HG03175 (cell line): ENCODE results near the gene TFPT.
"Not testable (repeated sequence)": the region's sequence is repeated elsewhere in the genome, so short reads cannot be mapped to it uniquely, and the experiment has no call there.

Experiments
- ATAC-seq: cut with Tn5 transposase; IDR thresholded peaks from one replicate; pipeline ENCODE4 v1.9.1; 2021; ENCODE audit warnings: mild to moderate bottlenecking, moderate library complexity; ENCODE audit not compliant: unreplicated experiment

Gene TFPT

GRCh38 chr19:54124393-54124792, 8.9 kb upstream of the TFPT start:
- ATAC-seq: no peak

DNA sequence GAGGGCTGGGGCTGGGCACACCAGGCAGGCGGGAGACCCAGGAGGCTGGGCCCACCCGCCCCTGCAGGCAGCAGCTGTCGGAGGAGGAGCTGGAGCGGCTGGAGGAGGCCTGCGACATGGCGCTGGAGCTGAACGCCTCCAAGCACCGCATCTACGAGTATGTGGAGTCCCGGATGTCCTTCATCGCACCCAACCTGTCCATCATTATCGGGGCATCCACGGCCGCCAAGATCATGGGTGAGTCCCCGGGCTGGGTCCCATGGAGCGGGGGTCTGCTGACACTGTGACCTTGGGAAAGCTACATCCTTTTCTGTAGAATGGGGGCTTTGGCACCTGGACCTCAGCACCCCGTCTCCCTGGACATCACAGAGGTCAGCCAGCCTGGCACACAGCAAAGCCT, 8.2 kb upstream of the TFPT start:
- no peak for ATAC-seq

DNA sequence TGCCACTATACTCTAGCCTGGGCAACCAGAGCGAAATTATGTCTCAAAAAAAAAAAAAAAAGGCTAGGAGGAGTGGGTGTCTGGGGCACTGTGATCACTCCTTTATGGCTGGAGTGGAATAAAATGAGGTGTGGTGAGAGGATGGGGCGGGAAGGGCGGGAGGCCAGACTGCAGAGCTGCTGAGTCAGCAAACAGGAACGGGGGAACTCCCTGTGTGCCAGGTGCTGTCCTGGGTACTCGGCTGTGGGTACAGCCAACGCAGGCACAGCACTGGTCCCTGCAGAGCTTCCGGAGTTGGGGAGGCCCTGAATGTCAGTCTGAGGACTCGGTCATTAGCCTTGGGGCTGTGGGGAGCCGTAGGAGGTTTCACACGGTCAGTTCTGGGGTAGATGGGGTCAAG, 5.8 kb upstream of the TFPT start:
- no peak for ATAC-seq

DNA sequence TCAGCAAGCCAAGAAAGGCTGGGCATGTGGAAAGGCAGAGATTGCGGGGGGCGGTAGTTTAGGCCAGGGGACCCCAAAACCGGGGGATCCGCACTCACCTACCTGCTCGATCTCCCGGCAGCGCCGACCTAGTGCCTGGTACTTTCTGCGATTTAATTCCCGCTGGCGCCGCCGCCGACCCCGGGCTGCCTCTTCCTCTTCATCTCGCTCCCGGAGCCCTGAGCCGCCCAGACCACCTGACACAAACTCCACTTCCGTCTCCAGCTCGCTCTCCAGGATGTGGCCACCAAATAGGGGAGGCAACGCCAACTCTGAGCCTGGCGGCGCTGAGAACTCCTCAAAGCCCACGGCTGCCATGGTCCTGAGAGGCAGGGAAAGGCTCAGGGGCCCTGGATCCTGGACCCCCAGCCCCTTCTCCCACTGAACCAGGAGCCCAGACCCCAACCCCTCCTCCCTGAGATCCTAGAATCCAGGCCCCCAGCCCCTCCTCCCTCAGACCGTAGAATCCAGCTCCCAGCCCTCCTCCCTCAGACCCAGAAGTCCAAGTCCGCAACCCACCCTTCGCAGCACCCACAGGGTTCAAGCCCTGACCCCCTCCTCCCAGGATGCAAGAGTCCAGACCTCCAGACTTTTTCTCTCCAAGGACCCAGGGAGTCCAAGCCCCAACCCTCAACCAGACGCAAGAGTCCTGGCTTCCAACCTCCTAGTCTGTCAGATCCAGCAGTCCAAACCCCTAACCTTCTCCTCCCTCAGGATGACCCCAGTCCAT, 933 bp downstream of the TFPT start:
- peak; percentile 32 for ATAC-seq

DNA sequence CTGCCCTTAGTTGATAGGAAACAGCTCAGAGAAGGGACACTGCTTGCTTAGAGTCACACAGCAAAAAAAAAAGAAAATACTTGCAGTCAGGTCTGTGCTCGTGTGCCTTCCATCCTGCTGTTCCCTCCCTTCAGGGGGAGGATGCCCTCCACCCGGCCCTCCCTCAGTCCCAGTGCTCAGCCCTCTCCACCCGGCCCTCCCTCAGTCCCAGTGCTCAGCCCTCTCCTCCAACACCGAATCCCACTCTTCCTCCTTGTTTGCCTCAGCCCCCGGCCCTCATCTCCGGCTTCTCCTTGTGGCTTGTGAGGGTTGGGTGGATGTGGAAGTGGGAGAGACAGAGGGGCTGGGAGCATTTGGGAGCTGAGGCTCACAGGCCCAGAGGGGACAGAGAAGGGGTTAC, 5.8 kb downstream of the TFPT start:
- no peak for ATAC-seq

- ATAC-seq: no peak
Observed at GRCh38 chr19:54108496-54108895, 7.0 kb downstream of the TFPT start.

DNA sequence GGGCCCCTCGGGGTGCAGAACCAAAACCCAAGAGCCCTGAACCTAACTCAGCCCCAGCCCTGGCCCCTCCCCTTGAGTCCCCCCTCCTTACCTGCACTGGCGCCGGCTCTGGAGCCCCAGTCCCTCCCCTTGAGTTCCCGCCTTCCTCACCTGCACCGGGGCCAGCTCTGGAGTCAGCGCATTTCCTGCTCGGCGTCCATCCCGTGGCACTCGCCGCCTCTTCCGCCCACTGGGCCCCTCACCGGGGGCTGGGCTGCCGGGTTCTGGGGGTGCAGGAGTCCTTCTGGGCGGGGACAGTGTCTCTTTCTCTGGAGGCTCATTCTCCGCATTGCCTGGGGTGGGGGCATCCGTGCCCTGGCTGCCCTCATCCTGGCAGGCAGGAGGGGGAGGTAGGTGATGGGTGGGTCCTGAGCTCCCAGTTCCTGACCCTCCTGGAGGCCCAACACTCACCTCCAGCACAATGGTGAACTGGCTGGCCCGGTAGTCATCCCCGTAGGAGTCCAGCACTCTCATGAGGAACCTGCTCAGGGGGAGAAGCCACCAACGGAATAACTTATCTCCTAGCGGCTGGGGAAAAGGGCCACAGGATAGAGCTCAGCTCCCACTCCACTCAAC, 7.5 kb downstream of the TFPT start:
- ATAC-seq: no peak

DNA sequence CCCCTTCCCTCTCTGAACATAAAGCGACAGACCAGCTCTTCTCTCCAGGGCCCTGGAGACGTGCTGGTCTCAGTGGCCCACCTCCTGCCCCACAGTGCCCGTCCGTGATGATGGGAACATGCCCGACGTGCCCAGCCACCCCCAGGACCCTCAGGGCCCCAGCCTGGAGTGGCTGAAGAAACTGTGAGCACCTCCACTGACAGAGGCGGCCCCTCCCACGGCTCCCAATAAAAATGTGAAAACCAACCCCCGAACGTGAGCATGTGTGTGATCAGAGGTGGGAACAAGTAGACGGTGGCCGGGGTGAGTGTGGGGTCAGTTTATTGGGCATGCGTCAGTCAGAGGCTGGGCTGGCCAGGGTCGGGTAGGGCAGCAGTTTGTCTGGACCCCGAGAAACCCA, 8.7 kb downstream of the TFPT start:
- ATAC-seq: no peak

- ATAC-seq: no peak
Observed at GRCh38 chr19:54105796-54106195, 9.7 kb downstream of the TFPT start.

DNA sequence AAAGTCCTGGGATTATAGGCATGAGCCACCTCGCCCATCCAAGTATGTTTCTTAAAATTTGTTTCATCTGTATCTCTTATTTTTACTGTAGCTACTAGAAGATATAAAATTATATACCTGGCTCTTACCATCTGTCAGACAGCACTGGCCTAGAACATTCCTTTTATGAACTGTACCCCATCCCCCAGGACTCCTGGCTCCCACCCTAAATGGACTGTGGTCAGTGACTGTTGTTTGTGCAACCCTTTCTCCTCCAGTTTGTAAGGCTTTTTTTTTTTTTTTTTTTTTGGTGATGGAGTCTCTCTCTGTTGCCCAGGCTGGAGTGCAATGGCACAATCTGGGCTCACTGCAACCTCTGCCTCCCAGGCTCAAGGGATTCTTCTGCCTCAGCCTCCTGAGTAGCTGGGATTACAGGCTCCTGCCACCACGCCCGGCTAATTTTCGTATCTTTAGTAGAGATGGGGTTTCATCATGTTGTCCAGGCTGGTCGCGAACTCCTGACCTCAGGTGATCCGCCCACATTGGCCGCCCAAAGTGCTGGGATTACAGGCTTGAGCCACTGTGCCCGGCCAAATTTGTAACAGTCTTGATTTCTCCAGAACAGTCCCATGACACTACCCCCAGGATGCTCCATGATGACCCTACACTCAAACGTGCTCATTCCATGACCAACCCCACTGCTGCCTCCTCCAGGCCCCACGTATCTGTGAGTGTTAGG, 10.3 kb downstream of the TFPT start:
- no peak for ATAC-seq

DNA sequence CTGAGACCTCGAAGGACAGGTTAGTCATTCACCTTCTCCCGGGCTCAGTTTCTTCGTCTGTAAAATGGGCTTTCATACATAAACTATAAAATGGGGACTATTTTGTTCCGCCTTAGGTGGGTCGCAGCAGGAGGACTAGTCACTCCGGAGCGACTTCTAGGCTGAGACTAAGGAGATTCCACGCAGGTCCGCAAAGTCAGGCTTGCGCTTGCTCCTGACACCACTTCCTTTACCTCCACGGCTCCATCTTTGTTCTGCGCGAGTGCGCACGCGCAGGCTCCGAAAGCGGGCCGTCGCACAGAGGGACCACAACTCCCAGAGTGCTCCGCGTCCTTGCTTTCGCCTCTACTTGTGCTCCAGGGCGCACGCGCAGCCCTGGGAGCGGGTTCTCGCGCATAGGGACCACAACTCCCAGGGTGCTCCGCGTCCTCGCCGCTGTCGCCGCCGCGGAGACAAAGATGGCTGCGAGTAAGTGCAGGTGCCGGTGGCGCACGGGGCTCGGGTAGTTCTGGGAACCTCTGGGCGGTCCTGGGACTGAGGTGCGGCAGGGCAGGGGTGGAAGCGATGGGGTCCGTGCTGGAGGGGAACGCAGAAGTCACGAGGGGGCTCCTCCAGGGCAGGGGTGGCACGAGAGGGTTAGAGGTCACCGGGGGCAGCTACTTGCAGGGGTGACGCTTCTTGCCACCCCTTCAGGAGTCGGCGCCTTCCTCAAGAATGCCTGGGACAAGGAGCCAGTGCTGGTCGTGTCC, 12.9 kb downstream of the TFPT start, which contains the start of gene NDUFA3:
TSS of gene NDUFA3 (plus strand) at position 435 of the 749 bp plus-strand sequence. CDS start at position 459, 24 bp downstream.
- ATAC-seq: peak; percentile 97

DNA sequence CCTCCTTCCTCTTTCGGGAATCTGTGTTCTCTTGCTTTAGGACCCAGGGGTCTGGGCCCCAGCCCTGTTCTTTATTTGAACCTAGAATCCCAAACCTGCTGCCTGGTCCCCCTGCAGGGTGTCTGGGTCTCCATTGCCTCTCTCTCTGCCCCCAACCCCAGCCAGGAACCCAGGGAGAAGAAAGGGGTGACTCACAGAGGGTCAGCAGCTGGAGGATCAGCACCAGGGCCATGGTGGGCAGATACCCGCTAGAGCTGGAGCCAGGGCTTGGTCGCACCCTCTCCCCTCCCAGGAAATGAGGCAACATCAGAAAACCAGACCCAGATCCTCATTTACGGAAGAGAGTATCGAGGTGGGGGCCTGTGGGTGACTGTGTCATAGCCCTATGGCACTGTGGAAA, 14.9 kb downstream of the TFPT start, which contains the start of gene OSCAR:
TSS of gene OSCAR (minus strand) at position 243 of the 400 bp plus-strand sequence. CDS start at position 232, 11 bp downstream.
- no peak for ATAC-seq

GRCh38 chr19:54099903-54100255, 15.6 kb downstream of the TFPT start:
- not testable (repeated sequence) for ATAC-seq

GRCh38 chr19:54099190-54099902, 16.1 kb downstream of the TFPT start:
- no peak for ATAC-seq

- no peak for ATAC-seq
Observed at GRCh38 chr19:54096617-54097106, 18.8 kb downstream of the TFPT start.

DNA sequence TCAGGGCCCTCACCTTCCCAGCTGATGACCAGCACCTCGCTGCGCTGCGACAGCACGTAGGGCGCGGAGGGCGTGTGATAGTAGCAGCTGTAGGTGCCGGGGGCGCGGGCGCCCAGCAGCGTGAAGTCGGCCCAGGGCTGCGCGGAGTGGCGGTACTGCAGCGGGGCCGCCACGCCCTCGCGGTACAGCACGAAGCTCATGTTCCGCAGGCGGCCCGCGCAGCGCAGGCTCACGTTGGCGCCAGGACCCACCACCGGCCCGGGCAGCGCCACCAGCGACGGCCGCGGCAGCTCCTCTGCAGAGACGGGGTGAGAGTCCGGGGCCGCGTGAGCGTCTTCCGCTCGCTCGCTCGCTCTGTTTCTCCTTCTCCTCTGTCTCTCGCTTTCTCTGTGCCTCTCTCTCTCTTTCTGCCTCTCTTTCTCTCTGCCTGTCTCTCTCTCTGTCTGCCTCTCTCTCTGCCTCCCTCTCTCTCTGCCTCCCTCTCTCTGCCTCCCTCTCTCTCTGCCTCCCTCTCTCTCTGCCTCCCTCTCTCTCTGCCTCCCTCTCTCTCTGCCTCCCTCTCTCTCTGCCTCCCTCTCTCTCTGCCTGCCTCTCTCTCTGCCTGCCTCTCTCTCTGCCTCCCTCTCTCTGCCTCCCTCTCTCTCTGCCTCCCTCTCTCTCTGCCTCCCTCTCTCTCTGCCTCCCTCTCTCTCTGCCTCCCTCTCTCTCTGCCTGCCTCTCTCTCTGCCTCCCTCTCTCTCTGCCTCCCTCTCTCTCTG, 19.4 kb downstream of the TFPT start:
- ATAC-seq: not testable (repeated sequence)

DNA sequence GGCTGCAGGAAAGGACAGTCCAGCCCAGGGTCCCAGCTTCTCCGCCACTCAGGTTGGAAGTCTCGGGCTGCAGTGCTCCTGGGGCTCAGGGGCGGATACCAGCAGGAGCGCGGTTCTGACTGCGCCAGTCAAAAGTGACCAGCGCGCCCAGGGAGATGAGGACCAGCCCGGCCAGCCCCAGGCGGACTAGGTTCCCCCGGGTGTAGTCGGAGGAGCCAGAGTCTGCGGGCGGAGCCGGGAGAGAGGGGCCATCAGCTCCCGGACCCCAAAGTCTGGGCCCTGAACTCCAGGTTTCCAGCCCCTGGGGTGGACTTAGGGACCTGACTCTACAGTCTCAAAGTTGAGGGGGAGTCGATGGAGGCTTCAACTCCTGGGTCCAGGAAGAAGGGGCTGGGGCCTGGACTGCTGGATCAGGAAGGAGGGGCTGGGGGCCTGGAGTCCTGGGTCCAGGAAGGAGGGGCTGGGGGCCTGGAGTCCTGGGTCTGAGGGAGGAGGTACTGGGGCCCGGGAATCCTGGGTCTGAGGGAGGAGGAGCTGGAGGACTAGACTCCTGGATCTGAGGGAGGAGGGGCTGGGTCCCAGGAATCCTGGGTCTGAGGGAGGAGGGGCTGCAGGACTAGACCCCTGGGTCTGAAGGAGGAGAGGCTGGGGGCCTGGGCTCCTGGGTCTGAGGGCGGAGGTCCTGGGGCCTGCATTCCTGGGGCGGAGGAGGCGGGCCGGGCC, 20.2 kb downstream of the TFPT start:
- no peak for ATAC-seq

DNA sequence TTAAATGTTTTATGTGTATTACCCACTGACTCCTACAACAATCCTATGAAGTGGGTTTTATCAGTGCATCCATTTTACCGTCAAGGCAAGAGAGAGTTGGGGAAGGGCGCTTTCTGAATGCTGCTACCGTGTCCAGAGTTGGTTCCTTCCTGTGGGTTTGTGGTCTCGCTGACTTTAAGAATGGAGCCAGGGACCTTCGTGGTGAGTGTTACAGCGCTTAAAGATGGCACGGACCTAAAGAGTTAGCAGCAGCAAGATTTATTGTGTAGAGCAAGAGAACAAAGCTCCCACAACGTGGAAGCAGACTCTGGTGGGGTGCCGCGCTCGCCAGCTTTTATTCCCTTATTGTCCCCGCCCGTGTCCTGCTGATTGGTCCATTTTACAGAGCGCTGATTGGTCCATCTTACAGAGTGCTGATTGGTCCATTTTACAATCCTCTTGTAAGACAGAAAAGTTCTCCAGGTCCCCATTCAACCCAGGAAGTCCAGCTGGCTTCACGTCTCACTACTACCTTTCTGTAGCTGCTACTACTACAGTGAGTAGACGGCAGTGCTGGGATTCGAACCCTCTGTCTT, 20.9 kb downstream of the TFPT start:
- no peak for ATAC-seq

DNA sequence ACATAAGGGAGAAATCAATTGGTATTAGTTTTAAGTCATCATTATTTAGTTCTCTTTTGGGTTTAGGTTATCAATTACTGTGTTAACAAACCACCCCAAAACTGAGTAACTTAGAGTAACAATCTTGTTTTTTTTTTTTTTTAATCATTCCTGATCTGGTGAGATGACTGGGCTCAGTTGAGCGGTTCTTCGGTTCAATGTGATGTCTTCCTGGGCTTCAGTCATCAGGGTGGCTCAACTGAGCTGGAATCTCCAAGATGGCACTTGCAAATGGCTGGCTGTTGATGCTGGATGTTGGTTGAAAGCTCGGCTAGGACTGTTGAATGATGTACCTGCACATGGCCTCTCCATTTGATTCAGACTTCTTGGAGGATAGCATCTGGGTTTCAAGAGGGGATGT, 31.0 kb downstream of the TFPT start:
- ATAC-seq: no peak
